Non-pigmented ciliary epithelial cell (primary cell): Measurements from ENCODE around the gene TLR1.
"Not testable (repeated sequence)": the region's sequence is repeated elsewhere in the genome, so short reads cannot be mapped to it uniquely, and the experiment has no call there.

Experiments used
- DNase-seq: peaks from one replicate; pipeline ENCODE4 v3.0.0-alpha.2; 2010; ENCODE audit warnings: low read depth

The TLR1 gene

GRCh38 chr4:38804654-38805295 is at the start of gene TLR1:
TSS of gene TLR1 (minus strand) at chr4:38804791. CDS start at chr4:38798831, 5,960 bp downstream.
- no peak for DNase-seq

GRCh38 chr4:38846015-38846414 is 41.4 kb upstream of the TLR1 start:
- DNase-seq, result no peak

DNA sequence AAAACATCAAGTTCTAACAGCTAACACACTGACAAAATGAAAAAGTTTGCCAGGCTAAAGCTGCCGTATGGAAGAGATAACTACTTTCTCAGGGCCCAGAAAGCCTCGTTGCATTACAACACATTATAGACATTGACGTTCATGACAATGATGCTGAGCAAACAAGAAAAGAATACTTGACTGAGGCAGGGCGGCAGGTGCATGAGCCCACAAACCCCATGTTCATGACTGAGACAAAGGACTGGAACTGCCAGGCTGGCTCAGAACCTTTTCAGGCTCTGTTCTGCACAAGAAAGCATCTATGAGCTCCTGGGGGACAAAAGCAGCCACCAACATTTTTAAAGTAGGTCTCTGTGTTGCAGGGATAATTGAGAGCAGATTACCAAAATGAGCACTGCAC is 38.4 kb upstream of the TLR1 start:
- DNase-seq, result no peak

GRCh38 chr4:38837849-38838248 is 33.3 kb upstream of the TLR1 start:
- DNase-seq, result no peak

DNA sequence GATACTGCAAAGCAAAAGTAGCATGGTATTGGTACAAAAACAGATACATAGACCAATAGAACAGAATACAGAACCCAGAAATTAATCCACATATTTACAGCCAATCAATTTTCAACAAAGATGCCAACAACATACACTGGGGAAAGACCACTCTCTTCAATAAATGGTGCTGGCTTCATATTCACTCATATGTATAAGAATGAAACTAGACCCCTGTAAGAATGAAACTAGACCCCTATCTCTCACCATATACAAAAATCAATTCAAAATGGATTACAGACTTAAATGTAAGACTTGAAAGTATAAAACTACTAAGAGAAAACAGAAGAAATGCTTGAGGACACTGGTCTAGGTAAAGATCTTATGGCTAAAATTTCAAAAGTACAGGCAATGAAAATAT is 32.7 kb upstream of the TLR1 start:
- no peak for DNase-seq

- no peak for DNase-seq
These were observed 30.0 kb upstream of the TLR1 start for GRCh38 chr4:38834570-38834969.

- DNase-seq, result no peak
These were observed 28.3 kb upstream of the TLR1 start for GRCh38 chr4:38832624-38833528.

DNA sequence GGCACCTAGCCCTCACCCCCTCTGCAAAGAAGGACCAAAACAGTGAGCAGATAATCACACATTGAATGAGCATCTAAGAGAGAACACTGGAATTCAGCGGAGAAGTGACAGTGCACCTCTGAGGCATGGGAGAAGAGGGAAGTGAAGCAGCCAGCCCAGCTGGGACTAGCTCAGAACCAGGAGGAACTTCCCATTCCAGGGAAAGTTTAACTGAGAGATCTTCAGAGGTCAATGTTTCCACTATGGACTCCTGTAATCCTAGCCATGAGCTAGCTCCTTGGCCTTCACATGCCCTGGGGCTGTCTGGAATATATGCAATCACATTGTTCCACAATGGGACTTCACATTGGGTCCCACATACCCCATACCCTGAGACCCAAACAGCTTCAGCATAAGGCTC is 27.6 kb upstream of the TLR1 start:
- DNase-seq, result no peak

DNA sequence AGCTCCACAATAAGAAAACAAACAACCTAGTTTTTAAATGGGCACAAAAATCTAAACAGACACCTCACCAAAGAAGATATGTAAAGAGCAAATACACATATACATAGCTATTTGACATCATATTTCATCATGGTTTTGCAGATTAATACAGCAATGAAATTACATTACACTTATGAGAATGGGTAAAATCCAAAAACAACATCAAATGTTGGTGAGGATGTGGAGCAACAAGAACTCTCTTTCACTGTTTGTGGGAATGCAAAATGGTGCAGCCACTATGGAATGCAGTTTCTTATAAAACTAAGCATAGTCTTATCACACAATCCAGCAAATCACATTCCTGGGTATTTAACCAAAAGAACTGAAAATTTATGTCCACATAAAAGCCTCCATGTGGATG is 27.1 kb upstream of the TLR1 start:
- no peak for DNase-seq

GRCh38 chr4:38829237-38829636 is 24.6 kb upstream of the TLR1 start:
- DNase-seq, result no peak

DNA sequence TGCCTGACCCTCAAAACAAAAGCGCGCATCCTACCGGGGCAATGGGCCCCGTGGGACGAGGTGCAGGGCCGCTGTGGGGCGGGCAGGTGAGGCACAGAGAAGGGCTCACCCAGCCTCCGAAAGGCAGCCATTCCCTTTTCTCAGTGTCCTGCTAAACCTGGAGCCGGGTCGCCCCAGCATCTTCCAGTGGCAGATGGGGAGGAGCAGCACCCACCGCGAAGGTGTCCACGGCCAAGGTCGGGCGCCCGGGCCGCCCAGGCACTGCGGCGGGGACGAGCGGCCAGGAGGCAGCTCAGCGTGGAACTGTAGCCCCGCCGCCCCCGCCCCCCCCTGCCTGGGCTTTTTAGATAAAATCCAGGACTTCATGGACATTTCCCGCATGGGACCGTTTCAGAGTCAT is 19.2 kb upstream of the TLR1 start:
- no peak for DNase-seq

DNA sequence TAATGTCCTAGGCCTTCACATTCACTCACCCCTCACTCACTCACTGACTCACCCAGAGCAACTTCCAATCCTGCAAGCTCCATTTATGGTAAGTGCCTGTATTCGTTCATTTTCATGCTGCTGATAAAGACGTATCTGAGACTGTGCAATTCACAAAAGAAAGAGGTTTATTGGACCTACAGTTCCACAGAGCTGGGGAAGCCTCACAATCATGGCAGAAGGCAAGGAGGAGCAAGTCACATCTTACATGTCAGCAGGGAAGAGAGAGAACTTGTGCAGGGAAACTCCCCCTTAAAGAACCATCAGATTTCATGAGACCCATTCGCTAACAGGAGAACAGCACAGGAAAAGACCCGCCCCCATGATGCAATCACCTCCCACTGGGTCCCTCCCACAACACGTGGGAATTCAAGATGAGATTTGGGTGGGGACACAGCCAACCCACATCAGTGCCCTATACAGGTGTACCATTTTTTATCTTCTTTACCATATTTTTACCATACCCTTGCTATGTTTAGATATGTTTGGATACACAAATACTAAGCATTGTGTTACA is 18.2 kb upstream of the TLR1 start:
- DNase-seq, result no peak

GRCh38 chr4:38821739-38822138 is 17.1 kb upstream of the TLR1 start:
- no peak for DNase-seq

GRCh38 chr4:38820329-38821061 is 15.9 kb upstream of the TLR1 start:
- no peak for DNase-seq

- no peak for DNase-seq
These were observed 15.0 kb upstream of the TLR1 start for GRCh38 chr4:38819569-38819968.

DNA sequence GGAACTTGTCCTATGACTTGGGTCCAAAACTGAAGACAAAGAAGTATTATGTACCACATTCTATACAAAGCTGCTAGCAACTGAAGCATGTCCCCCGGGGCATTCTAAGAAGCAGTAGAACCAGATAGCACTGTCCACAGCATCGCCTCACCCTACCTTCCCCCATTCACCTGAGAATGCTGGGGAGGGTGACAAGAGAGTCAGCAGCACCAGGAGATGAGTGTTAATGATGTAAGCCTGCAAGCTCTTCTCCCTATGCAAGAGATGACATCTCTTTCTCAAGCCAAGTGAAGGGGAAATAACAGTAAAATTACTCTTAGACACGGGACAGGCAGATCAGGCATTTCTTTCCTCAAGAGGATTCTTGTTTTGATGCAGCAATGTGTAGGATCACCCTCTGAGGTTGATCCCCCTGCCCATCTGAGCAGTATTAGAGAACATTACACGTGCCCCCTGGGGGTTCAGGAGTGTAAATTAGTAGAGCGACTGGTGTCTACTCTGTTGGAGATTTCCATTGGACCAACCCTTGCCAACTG is 13.9 kb upstream of the TLR1 start:
- DNase-seq, result no peak

DNA sequence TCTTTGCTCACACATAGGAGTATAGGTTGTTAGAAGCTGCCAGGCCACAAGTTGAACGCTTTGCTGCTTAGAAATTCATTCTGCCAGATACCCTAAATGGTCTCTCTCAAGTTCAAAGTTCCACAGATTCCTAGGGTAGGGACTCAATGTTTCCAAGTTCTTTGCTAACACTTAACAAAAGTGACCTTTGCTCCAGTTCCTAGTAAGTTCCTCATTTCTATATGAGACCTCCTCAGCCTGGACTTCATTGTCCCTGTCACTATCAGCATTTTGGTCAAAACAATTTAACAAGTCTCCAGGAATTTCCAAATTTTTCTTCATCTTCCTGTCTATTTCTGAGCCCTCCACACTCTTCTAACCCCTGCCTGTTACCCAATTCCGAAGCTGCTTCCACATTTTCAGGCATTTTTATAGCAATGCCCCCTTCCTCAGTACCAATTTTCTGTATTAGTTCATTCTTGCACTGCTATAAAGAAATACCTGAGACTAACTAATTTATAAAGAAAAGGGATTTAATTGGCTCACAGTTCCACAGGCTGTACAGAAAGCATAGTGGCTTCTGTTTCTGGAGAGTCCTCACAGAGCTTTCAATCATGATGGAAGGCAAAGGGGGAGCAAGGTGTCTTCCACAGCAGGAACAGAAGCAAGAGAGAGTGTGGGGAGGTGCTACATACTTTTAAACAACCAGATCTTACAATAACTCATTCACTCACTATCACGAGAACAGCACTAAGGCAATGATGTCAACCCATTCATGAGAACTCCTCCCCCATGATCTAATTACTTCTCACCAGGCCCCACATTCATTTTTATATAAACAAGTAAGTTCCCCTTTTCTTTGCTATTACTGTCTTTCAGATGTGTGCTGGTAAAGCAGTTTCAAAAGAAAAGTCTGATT is 11.5 kb upstream of the TLR1 start:
- DNase-seq, result no peak

DNA sequence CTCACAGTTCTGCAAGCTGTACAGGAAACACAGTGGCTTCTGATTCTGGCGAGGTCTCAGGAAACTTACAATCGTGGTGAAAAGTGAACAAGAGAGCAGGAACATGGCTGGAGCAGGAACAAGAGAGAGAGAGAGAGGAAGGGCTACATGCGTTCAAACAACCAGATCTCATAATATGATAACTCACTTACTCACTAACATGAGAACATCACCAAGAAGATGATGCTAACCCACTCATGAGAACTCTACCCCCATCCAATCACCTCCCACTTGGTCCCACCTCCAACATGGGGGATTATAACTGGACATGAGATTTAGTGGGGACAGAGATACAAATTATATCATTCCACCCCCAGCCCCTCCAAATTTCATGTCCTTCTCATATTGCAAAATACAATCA is 9.8 kb upstream of the TLR1 start:
- DNase-seq, result no peak

GRCh38 chr4:38811297-38811696 is 6.7 kb upstream of the TLR1 start:
- no peak for DNase-seq

GRCh38 chr4:38807462-38807861 is 2.9 kb upstream of the TLR1 start:
- DNase-seq, result not testable (repeated sequence)

DNA sequence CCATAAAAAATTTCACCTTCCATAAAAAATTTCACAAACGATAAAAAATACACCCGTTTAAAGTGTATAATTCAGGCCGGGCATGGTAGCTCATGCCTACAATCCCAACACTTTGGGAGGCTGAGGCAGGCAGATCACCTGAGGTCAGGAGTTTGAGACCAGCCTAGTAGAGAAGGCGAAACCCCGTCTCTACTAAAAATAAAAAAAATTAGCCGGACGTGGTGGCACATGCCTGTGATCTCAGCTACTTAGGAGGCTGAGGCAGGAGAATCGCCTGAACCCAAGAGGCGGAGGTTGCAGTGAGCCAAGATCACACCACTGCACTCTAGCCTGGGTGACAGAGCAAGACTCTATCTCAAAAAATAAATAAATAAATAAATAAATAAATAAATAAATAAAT is 1.7 kb upstream of the TLR1 start:
- not testable (repeated sequence) for DNase-seq
